HS-5 (cell line): ENCODE measurements around the gene NHS.
"Not testable (repeated sequence)": the region's sequence is repeated elsewhere in the genome, so short reads cannot be mapped to it uniquely, and the experiment has no call there.

Experiments used
- DNase-seq: peaks from one replicate; pipeline ENCODE4 v3.0.0-alpha.2; 2012; ENCODE audit warnings: low read depth

NHS gene

GRCh38 chrX:17496407-17496806 lies 121.4 kb downstream of the NHS start:
- DNase-seq, result no peak

- DNase-seq, result no peak
These were observed 122.2 kb downstream of the NHS start for GRCh38 chrX:17497193-17497592.

- DNase-seq, result no peak
These were observed 124.5 kb downstream of the NHS start for GRCh38 chrX:17499512-17499911.

- no peak for DNase-seq
These were observed 125.2 kb downstream of the NHS start for GRCh38 chrX:17500145-17500579.

- no peak for DNase-seq
These were observed 126.7 kb downstream of the NHS start for GRCh38 chrX:17501746-17502145.

GRCh38 chrX:17506352-17506751 lies 131.4 kb downstream of the NHS start:
- DNase-seq, result not testable (repeated sequence)

- no peak for DNase-seq
These were observed 136.6 kb downstream of the NHS start for GRCh38 chrX:17511556-17511955.

- DNase-seq, result no peak
These were observed 144.4 kb downstream of the NHS start for GRCh38 chrX:17519358-17519757.

GRCh38 chrX:17520016-17520615 lies 145.1 kb downstream of the NHS start:
- no peak for DNase-seq

GRCh38 chrX:17521871-17522693 lies 147.1 kb downstream of the NHS start:
- DNase-seq, result no peak

GRCh38 chrX:17525266-17525665 lies 150.3 kb downstream of the NHS start:
- DNase-seq, result no peak

- no peak for DNase-seq
These were observed 151.0 kb downstream of the NHS start for GRCh38 chrX:17525762-17526555.

- DNase-seq, result no peak
These were observed 152.2 kb downstream of the NHS start for GRCh38 chrX:17527135-17527701.

- DNase-seq, result no peak
These were observed 152.9 kb downstream of the NHS start for GRCh38 chrX:17527922-17528321.

GRCh38 chrX:17529151-17529745 lies 154.2 kb downstream of the NHS start:
- DNase-seq, result no peak

GRCh38 chrX:17531500-17531899 lies 156.5 kb downstream of the NHS start:
- no peak for DNase-seq

- no peak for DNase-seq
These were observed 160.2 kb downstream of the NHS start for GRCh38 chrX:17535229-17535628.

GRCh38 chrX:17537723-17538243 lies 162.8 kb downstream of the NHS start:
- no peak for DNase-seq

- DNase-seq, result no peak
These were observed 167.1 kb downstream of the NHS start for GRCh38 chrX:17542123-17542522.

- DNase-seq, result no peak
These were observed 169.8 kb downstream of the NHS start for GRCh38 chrX:17544821-17545220.

GRCh38 chrX:17546356-17546755 lies 171.4 kb downstream of the NHS start:
- no peak for DNase-seq

- DNase-seq, result peak; percentile 48
These were observed 172.7 kb downstream of the NHS start for GRCh38 chrX:17547658-17548057.
